Ishikawa (cell line): ENCODE measurements around the gene NME3.

ENCODE experiments used
- CREB1 ChIP-seq: IDR thresholded peaks from 2 replicates; pipeline ENCODE4 v1.6.1; 2012; ENCODE audit warnings: low read depth
- FOXM1 ChIP-seq: IDR thresholded peaks from 2 replicates; pipeline ENCODE4 v1.6.1; 2012; ENCODE audit warnings: low read depth, borderline replicate concordance
- NFIC ChIP-seq: IDR thresholded peaks from 2 replicates; pipeline ENCODE4 v1.6.1; 2012
- TF ChIP-seq, protein P1 (sequence below): IDR thresholded peaks from 2 replicates; pipeline ENCODE4 v1.6.1; 2012

DNA sequence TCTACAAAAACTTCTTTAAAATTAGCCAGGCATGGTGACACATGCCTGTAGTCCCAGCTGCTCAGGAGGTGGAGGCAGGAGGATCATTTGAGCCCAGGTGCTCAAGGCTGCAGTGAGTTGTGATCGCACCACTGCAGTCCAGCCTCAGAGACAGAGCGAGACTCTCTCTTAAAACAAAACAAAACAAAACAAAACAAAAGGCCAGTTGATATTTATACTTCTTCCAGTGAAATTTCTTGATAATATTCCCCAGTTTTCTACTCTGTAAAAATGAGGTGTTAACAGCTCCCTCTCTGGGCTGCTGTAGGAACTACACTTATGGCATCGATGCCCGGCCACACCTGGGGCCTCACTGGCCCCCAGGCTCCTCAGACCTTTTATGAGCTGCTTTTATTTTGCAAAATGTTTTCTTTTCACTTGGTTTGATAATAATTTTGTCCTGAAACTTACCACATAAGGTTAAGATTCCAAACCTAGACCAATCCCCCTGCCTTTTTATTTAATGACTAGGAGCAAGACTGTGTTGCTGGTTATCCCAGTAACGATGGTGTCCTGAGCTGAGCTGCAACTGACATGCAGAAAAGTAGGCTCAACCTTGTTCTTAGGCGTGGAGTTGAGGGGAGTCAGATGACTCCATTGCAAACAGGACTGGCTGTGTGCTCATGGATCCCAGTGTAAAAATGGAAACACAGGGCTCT lies 47.7 kb downstream of the NME3 start:
- TF ChIP-seq FOXM1 (no peak), NFIC (no peak), CREB1 (no peak)
- TF ChIP-seq, protein P1, sequence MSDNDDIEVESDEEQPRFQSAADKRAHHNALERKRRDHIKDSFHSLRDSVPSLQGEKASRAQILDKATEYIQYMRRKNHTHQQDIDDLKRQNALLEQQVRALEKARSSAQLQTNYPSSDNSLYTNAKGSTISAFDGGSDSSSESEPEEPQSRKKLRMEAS: no peak
